Measurements from ENCODE around the gene LSP1.

Gene LSP1

DNA sequence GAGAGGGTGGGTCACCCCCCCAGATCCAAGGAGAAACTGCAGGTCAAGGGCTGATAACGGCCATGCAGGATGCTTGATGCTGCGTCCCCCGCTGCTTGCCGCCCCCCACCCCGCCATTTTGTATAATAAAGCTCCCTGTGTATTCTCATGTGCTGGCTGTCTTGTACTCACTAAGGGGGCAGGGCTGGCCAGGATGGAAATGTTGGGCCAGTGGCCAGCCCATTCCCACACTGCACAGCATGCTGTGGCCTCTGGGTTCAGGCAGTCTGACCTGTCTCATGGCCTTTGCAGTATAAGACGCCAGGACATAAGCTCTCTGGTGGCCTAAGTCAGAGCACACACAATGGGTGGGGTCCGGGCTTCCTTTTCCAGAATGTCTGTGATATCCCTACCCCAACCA is 39.2 kb downstream of the LSP1 start:
- DNase-seq: no peak

DNA sequence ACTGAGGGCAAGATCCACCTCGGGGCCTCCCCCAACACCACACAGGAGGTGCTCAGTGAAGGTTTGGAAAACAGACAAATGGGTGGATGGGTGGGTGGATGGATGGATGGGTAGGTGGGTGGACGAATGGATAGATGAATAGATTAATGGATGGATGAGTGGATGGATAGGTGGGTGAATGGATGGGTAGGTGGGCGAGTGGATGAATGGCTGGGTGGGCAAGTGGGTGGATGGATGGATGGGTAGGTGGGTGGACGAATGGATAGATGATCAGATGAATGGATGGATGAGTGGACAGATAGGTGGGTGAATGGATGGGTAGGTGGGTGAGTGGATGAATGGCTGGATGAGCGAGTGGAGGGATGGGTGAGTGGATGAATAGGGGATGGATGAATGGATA is 39.7 kb downstream of the LSP1 start:
- no peak for DNase-seq

DNA sequence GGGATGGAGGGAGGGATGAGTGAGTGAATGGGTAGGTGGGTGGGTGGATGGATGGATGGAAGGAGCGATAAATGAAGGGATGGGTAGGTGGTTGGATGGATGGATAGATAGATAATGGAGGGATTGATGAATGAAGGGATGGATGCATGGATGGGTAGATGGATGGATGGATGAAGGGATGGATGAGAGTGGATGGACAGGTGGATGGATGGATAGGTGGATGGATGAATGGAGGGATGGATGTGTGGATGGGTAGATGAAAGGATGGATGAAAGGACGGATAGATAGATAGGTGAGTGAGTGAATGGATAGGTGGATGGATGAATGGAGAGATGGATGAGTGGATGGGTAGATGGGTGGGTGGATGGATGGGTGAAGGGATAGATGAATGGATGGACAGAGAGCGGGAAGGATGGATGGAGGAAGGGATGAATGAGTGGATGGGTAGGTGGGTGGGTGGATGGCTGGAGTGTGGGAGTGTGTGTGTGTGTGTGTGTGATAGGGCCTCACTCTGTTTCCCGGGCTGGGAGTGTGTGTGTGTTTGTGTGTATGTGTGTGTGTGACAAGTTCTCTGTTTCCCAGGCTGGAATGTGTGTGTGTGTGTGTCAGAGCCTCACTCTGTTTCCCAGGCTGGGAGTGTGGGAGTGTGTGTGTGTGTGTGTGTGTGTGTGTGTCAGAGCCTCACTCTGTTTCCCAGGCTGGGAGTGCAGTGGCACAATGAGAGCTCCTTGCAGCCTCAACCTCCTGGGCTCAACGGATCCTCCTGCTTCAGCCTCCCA is 40.9 kb downstream of the LSP1 start:
- DNase-seq: no peak

DNA sequence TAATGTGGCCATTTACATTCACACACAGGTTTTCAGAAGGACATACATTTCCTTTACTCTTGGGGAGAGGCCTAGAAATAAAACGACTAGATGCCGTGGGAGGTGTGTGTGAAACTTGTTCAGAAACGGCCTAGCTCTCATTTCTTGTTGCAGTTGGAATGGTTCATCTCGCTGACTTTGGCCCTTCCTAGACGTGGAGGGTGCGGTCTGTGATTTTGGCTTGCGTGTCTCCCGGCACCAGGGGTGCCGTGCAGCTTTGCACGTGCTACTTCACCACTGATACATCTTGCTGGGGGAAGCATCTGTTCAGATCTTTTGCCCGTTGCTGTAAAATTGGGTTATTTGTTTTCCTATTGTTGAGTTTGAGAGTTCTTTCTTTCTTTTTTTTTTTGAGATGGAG is 41.9 kb downstream of the LSP1 start:
- DNase-seq: no peak

DNA sequence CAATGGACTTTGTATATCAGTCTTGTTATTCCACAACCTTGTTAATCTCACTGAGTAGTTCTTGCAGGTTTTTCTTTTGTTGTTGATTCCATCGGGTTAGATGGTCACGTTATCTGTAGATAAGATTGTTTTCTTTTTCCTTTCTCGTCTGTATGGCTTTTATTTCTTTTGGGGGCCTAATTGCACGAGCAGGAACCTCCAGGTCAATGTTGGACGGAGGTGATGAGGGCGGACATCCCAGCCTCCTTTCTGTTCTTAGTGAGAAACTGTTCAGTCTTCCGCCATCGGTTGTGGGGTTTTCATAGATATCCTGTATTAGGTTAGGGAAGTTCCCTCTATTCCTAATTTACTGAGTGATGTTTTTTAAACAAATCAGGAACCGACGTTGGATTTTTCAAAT is 43.6 kb downstream of the LSP1 start:
- DNase-seq: no peak

DNA sequence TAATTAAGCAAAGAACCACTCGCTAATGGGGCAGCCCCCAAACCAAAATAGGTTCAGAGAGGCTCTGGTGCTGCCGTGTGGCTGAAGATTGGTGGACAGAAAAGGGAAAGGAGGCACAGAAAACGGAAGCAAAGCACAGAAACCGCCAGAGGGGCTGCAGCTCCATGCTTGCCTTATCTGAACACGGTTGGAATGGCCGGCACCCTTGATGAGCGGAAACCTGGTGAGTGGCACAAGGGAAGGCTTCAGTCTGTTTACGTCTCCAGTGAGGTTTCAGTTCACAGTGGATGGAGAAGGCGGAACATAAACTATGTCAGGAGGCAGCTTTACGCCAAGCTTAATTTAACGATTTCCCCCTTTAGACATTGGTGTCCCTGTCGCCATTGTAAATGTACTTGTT is 44.0 kb downstream of the LSP1 start:
- no peak for DNase-seq

DNA sequence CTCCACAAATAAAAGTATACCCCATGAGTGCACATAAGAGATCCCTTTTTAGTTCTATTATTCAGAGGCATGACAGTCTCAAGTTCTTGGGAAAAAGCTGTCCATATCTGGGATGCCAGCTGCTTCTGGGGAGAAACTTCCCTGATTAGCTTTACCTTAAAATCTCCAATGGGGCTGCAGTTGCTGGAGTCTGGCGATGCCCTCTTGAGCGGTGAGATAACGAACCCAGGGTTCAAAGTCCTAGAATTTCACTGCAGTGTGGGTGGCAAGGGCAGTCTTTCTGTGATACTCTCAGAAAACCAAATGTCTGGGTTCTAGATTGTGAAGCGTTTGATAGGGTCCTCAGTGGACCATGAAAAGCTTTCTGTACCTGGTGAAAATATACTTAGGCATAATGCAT is 46.2 kb downstream of the LSP1 start:
- DNase-seq: no peak

DNA sequence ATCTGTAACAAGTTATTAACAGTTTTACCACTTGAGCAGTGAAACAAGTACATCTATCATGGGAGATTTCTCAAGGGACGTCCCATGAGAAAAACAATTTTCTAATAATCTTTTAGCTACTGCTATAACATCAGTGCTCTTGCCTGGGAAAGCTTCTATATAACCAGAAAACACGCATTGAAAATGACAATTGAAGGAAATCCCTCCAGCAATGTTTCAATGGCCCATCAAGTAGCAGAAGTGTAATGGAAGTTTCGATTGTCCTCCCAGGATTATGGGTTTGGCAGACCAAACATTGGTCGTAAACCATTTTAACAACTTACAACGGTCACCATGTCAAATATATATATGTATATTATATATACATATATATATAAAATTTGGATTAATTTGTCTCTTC is 46.8 kb downstream of the LSP1 start:
- no peak for DNase-seq

DNA sequence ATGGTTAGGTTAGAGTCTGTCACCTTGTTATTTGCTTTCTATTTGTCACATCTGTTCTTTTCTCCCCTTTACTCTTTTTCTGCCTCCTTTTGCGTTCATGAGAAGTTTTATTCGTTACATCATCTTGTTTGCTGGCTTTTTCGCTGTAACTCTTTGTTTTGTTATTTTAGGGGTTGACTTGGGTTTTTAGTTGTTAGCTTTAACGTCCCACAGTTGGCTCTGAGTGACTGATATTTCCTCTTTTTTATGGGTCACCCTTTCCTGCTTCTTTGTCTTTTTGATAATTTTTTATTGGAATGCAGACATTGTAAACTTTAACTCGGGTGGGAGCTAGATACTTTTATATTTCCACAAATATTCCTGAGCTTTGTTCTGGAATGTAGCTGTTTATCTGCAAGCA is 53.3 kb downstream of the LSP1 start:
- no peak for DNase-seq

DNA sequence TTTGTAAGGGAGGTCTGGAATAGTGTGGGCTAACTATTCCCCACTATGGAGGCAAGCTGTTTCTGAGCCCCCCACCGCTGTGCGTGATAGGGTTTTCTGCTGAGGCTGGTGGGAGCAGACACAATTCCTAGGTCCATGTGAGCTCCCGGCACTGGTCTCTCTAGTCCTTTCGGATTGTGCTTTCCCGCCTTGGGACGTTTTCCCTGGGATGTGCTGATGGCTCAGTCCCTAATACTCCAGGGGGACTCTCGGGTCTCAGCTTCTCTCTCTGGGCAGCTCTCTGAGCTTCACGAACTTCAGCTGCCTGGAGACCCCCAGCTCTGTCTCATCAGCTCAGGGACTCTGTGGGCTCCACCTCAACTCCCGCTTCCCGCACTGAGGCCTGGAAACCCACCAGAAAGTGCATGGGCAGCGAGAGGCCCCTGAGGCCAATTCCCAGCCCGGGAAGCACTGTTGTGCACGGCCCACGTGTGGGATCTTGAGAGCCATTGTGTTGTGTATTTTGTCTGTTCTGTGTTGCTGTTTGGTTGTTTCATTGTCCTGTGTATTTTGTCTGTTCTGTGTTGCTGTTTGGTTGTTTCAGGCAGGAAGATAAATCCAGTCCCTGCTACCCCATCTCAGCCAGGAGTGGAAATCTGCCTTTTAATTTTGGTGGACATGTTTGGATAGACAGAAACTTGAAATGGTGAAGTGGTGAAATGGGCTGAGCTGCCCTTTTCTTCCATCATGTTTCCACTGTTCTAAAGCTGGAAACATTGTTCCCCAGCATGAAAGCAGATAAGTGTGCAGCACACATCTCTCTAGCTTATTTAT is 53.9 kb downstream of the LSP1 start:
- DNase-seq: no peak

DNA sequence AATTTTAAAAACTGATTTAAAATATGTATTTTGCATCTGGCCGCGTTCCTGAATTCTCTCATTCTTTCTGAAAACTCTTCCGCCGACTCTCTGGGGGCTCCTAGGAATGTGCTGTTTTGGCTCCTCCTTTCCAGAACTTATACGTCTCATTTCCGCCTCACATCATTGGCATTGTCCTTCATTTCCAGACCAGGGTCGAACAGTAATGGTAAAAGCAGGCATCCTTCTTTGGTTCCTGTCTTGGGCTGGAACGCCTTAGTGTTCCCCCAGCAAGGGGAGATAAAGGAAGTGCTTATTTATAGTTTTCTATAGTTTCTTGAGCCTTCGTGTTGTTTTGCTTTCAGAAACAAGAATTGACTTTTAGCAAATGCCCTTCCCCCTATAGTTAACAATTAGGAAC is 55.7 kb downstream of the LSP1 start:
- no peak for DNase-seq

DNA sequence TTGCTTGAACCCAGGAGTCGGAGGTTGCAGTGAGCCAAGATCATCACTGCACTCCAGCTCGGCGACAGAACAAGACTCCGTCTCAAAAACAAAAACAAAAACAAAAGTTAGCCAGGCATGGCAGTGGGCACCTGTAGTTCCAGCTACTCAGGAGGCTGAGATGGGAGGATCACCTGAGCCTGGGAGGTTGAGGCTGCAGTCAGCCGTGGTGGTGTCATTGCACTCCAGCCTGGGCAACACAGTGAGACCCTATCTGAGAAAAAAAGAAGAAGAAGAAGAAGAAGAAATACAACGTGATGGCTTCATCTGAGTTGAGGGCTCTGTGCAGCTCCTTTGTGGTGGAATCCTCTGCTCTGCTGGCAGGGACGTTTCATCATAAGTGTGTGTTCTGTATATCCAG is 56.6 kb downstream of the LSP1 start:
- DNase-seq: no peak

DNA sequence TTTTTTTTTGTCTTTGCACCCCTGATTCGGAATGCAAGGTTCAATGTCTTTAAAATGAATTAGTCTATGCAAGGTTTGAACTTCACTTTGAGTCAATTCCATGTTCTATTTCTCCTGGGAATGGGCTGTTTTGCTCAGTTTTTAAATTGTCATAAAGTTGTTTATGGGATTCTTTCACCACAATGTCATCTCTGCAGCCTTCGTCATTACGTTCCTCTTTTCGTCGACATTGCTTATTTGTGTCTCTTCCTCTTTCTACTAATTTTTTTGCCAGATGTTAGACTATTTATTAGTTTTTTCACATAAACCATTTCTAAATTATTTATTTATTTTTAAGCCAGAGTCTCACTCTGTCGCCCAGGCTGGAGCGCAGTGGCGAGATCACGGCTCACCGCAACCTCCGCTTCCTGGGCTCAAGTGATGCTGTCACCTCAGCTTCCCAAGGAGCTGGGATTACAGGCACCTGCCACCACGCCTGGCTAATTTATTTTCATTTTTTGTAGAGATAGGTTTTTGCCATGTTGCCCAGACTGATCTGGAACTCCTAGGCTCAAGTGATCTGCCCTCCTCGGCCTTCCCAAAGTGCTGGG is 59.5 kb downstream of the LSP1 start:
- no peak for DNase-seq

DNA sequence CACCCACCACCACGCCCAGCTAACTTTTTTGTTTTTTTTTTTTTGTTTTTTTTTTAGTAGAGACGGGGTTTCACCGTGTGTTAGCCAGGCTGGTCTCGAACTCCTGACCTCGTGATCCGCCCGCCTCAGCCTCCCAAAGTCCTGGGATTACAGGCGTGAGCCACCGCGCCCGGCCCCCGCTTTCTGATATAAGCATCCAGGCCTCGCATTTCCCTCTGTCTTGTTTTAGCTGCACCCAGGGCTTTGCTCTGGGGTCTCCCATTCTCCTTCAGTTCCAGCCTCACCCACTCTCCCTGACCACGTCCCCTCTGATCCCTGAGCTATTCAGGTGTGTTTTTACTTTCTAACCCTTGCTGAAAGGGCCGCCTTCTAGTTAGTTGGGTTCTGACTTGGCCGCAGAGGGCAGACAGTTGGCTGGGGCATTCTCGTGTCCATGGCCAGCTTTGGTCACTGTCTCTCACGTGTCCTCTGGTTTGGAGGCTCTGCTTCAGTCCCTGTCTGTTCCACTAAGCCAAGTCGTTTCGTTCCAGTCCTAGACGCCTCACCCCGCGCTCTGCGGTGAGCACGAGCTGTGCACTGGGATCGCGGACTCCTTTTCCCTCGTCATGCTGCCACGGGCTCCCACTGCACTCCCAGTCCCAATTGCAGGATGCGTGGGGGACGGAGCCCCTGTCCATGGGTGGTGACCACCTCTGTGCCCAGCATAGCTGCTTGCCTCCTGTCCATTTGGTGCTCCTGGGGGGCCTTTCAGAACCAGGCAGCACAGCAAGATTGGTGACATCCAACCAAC is 60.6 kb downstream of the LSP1 start:
- no peak for DNase-seq

DNA sequence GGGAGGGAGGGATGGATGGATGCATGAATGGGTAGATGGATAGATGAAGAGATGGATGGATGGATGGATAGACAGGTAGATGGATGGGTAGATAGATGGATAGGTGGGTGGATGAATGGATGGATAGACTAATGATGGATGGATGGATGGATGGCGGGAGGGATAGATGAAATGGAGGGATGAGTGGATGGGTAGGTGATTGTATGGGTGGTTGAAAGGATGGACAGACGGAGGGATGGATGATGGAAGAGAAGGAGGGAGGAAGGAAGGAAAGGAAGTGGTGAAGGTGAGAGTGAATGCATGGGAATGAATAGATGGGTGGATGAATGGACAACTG is 62.9 kb downstream of the LSP1 start:
- no peak for DNase-seq

DNA sequence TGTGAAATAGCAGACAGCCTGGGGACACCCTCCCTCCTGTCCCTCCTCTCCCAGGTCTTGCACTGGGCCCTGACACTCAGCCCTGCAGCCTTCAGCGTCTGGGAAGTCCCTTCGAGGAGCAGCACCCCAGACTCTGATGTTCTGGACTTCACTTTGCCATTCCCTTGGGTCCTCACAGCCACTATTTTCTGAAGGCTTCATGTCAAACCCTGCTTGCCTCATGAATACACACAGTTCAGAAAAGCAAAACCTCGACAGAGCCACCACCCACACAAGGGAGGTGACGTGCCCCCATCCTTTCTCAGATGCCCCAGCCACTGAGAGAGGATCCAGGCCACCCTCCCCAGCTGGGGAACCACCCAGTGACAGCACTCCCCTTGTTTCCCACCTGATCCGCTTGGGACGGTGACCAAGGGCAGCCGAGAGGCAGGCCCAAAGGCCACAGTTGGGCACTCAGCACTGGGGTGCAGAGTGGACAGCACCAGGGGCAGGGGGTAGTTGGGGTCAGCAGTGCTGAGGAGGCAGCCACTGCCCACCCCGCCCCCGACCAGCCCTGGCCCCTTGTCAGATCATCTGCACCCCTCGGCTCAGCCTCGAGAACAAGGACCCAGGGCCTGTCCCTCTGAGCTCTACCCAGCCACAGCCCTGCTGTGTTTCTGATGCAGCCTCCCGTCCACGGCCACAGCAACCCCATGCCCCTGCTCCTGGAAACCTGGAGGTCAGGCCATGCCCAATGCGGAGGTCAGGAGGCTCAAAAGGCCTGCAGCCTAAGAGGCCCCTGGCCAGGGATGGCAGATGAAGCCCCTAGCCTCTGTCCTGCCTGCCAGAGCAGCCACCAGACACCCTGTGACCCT is 63.5 kb downstream of the LSP1 start:
- no peak for DNase-seq

DNA sequence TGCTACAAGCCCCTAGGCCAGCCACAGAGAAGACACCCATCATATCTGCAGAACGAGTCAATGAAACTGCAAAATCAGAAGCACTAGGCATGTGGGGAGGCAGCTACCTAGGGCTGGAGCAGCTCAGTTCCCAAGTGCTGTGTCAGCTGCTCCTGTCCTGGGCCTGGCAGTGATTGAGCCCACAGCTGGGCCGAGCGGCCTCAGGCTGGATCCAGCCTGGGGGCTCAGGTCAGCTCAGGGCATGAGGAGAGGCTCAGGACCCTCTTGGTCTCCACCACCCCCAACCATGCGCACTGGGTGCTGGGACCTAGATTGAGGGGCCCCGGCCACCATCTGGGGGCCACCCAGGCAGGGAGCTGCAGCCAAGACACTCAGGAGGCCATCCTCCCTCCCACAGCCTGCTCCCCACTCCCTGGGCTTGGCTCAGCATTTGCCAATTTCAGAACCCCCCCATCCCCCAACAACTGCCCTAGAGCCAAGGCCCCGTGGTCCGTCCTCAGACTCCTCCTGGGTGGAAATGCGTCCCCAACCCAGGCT is 64.2 kb downstream of the LSP1 start:
- no peak for DNase-seq

DNA sequence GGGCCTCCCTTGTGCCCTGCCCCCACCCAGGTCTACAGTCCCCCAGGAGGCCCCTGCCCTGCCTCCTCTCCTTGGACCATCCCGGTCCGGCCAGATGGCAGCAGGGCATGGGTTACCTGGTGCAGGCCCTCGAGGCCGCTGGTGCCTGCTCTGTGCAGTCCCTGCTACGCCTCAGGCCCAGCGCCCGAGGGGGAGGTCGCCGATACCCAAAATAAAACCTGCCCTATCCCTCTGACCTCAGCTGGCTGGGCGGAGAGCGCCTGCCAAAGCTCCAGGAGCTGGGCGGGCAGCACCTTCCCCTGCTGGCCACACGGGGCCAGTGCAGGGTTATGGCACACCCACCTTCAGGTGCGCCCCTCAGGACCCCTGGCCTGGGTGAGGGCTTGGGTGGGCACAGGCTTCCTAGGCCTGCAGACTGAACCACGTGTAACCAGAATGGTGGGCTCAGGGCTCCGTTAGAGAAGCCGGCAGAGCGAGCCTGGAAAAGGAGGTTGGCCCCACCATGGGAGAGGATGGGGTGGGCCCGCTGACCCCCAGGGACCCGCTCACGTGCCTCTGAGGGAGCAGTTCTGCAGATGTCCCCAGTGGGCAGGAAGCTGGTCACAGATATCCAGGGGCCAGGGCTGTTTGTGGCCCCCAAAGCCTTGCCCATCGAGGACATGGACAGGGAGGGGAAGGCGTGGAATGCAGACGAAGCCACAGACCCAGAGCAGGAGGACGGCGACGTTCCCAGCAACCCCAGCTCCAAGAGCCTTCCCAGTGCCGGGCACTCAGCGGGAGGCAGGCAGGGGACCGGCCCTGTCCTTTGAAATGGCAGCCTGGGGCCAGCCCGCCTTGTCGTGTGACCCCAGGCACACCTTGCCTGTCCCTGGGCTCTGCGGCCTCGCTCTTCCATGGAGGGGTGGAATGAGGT is 64.9 kb downstream of the LSP1 start:
- no peak for DNase-seq

DNA sequence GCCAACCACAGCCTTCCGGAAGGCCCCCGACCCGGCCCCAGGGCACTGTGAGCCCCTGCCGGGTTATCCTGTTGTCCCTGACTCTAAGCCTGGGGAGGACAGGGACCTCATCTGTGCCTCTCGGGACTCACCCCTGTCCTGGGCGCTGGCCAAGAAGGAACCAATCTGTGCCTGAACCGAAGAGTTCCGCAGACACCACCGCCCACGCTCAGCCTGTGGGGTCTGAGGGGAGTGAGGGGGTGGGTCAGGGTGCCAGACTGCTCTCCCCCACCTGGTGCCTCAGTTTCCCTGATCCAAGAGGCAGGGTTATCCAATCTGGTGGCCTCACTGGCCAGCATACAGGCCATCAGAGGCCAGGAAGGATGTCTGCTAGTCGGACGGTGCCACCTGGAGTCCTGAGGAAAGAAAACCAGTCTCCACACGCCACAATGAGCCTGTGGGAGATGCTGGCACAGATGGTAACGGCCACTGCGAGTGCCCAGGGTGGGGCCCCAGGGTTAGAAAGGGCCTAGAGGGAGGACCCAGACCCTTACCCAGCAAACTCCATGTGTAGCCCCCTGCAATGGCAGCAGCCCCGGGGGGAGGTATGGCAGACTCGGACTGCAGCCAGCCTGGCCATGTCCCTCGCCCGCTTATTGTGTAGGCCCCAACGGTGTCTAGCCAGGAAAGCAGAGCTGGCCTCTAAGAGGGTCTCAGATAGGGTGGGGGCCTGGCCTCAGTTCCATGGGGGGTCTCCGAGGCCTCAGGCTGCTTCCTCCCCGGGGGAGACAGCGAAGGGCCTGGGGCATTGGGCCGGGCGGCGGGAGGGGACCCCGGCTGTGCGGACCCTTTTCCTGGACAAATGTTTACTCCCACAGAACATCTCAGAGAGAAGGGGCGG is 65.8 kb downstream of the LSP1 start:
- no peak for DNase-seq

Measured in NCI-H524 (cell line).